Lung microvascular endothelial cell (primary cell): ENCODE results near the gene KLHL24. TPM values are rescaled to one million over a fixed set of nuclear protein-coding genes. Genes with fewer than 3 reads are reported as not detected.
"Not testable (repeated sequence)": the region's sequence is repeated elsewhere in the genome, so short reads cannot be mapped to it uniquely, and the experiment has no call there.

Experiments used
- DNase-seq, 2 donors: peaks; one replicate each; pipeline versions ENCODE4 v3.0.0 to v3.0.0-alpha.2; 2010; ENCODE audit warnings: low read depth in 2 of 2
- total RNA-seq: library from RNA; depleted of rRNA; stranded (reverse); fragments of >200 nt; gene quantifications from 2 replicates; pipeline ENCODE4 v1.2.1, GENCODE V29; 2014

Gene KLHL24
- total RNA-seq, 1 donor from 2014 or later, result 83.3 TPM

DNA sequence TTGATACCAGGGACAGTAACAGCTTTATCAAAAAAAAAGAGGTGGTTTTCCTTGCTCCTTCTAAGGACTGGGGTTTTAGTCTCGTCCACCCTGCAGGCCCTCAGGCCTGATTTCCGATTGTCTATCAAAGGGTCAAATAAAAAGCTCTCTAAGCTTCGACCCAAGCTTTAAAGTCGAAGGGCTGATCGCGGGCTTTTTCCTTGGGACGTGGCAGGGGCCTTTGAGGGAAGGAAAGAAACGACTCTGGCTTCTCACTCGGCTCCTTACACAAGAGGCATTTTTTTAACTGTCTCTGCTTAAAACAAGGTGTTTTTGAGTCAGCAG is 354 bp upstream of the KLHL24 start:
- DNase-seq, result no peak

GRCh38 chr3:183636221-183637105 is 1.0 kb downstream of the KLHL24 start:
- DNase-seq, result peak; percentile 96 to 97

GRCh38 chr3:183637106-183637486 is 1.7 kb downstream of the KLHL24 start:
- DNase-seq, result no peak

DNA sequence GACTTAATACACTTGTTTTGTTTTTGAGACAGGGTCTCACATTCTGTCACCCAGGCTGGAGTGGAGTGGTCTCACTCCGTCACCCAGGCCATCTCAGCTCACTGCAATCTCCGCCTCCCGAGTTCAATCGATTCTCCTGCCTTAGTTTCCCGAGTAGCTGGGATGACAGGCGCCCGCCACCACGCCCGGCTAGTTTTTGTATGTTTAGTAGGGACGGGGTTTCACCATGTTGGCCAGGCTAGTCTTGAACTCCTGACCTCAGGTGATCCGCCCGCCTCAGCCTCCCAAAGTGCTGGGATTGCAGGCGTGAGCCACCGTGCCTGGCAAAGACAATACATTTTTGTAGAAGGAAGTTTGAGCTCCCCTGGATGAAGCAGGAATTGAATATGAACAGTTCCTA is 2.2 kb downstream of the KLHL24 start:
- not testable (repeated sequence) for DNase-seq

- peak; percentile 12 to 16 for DNase-seq
Measured at GRCh38 chr3:183638101-183638852, 2.9 kb downstream of the KLHL24 start.

DNA sequence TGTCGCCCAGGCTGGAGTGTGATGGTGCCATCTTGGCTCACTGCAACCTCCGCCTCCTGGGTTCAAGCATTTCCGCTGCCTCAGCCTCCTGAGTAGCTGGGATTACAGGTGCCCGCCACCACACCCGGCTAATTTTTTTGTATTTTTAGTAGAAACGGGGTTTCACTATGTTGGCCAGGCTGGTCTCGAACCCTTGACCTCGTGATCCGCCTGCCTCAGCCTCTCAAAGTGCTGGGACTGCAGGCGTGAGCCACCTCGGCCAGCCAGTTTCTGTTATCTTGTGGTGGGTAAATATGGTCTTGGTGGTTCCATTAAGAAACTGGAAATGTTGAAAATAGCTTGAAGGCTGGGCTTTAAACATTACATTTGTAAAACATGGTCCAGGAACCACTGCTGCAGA is 5.2 kb downstream of the KLHL24 start:
- not testable (repeated sequence) for DNase-seq

GRCh38 chr3:183641882-183642281 is 6.5 kb downstream of the KLHL24 start:
- DNase-seq, result no peak

- DNase-seq, result no peak
Measured at GRCh38 chr3:183644244-183644643, 8.8 kb downstream of the KLHL24 start.

DNA sequence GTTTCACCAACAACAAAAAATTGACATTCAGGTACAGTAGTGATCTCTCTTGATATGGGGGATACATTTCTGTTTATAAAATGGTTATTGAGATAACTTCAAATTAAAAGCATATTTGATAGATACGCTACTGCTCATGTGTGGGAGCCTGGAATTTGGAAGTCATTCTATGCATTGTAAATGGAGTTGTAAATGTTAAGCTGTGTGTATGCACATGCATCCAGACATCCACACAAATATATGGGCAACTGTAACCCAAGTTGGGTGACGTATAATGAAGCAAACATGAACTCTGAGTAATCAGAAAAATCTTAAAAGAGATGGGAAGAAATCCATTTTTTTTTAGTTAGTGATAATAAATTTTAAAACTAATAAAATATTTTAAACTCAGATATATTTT is 9.8 kb downstream of the KLHL24 start:
- no peak for DNase-seq

- DNase-seq, result no peak
Measured at GRCh38 chr3:183650554-183650953, 15.1 kb downstream of the KLHL24 start.

DNA sequence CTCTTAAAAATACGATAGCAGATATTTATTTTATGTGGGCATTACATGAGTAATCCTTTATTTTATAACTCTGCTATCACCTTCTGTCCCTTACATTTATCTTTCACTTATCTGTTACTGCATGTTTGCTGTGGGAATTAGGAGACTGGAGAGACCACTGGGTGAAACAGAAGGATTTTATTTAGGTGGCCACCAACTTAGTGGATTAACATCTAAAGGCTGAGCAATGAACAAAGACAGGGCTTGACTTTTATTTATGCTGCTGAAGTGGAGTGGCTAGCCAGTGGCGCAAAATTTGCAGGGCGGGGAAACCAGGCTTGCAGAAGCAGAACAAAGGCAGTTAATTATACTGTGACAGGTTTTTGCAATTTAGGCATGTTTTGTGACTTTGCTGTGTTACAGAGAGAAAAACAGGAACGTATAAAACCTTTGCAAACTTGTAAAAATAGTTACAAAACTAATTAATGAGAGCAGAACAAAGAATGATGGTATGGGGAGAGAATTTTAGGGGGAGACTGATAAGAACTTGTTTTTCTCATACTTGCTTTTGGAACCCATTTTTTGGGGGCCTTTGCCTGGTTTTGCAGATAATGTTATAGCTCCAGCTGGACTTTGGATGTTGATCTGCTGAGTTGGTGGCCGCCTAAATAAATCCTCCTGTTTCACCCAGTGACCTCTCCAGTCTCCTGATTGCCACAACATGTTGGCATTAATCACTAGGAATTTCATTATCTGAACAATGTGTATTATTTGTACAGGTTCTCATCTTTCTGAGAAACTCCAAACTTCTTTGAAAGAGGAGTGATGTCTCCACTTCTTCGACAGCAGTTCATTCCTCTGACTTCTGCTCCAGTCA is 18.0 kb downstream of the KLHL24 start:
- peak; percentile 18 to 25 for DNase-seq

DNA sequence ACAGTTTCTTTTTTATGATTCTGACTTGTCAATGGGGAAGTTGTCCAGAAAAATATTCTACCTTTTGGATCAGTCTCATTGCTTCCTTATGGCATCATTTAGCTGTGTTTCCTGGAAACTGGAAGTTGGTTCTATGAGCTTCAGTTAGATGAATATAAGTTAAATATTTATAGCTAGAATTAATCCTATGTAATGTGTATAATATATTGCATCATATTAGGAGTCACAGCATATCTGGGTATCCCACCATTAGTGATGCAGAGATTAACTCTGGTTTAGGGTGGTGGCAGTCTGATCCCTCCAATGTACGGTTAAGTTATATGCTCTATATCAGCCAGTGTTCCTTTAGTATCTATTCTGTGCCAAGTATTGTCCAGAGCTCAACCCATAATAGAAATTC is 19.3 kb downstream of the KLHL24 start:
- DNase-seq, result no peak

DNA sequence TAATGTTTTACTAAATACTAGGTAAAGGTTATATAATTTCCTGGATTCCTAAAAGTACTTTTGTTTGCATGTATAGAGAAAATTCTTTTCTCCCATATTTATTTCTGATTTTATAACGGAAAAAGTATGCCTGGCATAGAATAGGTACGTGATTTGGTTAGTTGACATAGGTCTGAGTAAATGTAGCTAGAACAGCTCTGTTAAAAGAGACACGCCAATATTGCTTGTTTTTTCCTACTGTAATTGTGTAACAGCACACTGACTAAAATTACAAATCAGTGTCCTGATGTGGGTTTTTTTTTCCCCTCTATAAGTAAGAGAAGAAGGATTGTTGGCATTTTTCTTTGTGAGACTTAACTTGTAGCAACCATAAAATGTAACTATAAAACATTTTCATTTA is 26.7 kb downstream of the KLHL24 start:
- DNase-seq, result no peak

DNA sequence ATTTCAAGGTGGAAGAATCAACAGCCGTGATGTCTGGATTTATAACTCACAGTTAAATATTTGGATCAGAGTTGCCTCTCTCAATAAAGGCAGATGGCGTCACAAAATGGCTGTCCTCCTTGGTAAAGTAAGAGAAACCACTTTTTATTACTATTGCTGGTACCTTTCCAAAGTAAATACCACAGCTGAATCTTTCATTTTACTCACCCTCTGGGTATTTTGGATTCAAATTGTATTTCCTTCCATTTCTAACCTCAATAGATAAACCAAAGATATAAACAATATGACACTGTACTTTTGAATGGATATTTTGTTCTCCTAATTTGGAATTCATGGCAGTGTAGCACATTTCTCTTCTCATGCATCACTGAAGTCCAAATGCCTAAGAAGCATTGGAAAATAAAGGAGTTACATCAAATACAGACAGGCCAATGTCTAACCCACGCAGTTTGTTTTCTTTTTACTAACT is 29.5 kb downstream of the KLHL24 start:
- DNase-seq, result peak; percentile 24 to 65

DNA sequence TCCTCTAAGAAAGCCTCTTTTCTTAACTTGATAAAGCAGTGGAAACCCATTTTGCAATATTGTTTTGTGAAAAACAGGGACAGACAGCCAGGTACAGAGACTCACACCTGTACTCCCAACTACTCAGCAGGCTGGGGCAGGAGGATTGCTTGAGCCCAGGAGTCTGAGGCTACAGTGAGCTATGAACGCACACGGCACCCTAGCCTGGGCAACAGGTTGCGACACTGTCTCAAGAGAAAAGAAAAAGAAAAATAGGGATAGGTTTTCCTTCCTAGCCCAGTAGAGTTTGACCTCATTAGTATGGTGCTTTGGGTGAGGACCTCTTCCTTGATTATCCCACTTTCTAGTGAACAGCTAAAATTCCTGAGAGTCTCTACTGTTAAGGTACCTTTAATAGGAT is 44.6 kb downstream of the KLHL24 start:
- no peak for DNase-seq

DNA sequence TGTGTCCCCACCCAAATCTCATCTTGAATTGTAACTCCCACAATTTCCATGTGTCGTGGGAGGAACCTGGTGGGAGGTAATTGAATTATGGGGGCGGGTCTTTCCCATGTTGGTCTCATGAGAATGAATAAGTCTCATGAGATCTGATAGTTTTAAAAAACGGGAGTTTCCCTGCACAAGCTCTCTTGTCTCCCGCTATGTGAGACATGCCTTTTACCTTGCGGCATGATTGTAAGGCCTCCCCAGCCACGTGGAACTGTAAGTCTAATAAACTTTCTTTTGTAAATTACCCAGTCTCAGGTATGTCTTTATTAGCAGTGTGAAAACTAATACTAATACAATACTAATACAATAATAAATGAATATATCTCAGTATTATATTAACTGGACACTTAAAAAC is 52.3 kb downstream of the KLHL24 start:
- no peak for DNase-seq

GRCh38 chr3:183688874-183689273 is 53.5 kb downstream of the KLHL24 start:
- DNase-seq, result peak in 1 of 2 donors; percentile 12

- DNase-seq, result not testable (repeated sequence)
Measured at GRCh38 chr3:183689621-183690020, 54.2 kb downstream of the KLHL24 start.

DNA sequence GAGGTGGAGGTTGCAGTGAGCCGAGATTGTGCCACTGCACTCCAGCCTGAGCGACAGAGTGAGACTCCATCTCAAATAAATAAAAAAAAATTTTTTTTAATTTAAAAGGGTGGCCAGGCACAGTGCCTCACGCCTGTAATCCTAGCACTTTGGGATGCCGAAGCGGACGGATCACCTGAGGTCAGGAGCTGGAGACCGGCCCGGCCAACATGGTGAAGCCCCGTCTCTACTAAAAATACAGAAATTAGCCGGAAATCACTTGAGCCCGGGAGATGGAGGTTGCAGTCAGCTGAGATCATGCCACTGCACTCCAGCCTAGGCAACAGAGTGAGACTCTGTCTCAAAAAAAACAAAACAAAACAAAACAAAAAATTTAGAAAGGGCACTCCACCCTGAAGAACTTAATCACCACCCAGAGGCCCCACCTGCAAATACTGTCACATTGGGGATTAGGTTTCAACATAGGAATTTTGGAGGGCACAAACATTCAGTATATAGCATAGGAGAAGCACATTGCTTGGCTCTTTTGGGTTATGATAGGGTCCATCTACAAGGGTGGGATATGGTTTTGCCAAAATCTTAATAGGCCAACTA is 55.1 kb downstream of the KLHL24 start:
- no peak for DNase-seq

DNA sequence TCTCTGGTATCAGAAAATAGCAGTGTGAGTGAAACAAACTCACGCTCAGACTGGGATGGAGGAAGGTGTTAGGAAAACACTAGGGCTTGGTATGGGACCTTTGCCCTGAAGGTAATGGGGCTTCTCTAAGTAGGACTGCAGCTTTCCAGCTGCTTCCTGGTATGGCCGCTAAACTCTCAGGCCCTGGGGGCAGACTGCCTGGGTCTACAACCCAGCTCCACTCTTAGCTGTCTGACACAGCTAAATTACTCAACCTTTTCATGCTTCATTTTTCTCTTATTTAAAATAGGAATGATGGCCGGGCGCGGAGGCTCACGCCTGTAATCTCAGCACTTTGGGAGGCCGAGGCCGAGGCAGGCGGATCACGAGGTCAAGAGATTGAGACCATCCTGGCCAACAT is 57.0 kb downstream of the KLHL24 start:
- no peak for DNase-seq

GRCh38 chr3:183695569-183696364 is 60.3 kb downstream of the KLHL24 start:
- no peak for DNase-seq
